Liver (tissue), 9 donors: Measurements from ENCODE around the gene FRS2. TPM values are rescaled to one million over a fixed set of nuclear protein-coding genes. Genes with fewer than 3 reads are reported as not detected.

ENCODE experiments used
- DNase-seq: peaks from one replicate; pipeline ENCODE4 v3.0.0-alpha.2; 2017; ENCODE audit warnings: low spot score
- H3K27ac ChIP-seq, 2 donors: one replicate each; pipeline ENCODE4 v1.7.0; 2013; ENCODE audit warnings: inconsistent platforms in 2 of 2, low read length in 2 of 2, control low read depth in 1 of 2, low read depth in 1 of 2, mild to moderate bottlenecking in 1 of 2
- H3K27me3 ChIP-seq, 4 donors: one replicate each; pipeline versions ENCODE4 v1.6.1 to v1.7.0; 2013; ENCODE audit warnings: low read length in 3 of 4, inconsistent platforms in 1 of 4, mild to moderate bottlenecking in 1 of 4, moderate library complexity in 1 of 4; ENCODE audit not compliant: control insufficient read depth in 4 of 4, insufficient read depth in 4 of 4
- H3K36me3 ChIP-seq, 4 donors: one replicate each; pipeline versions ENCODE4 v1.6.1 to v1.7.0; 2013; ENCODE audit warnings: low read length in 3 of 4, mild to moderate bottlenecking in 3 of 4, low read depth in 1 of 4, moderate library complexity in 1 of 4; ENCODE audit not compliant: control insufficient read depth in 4 of 4, insufficient read depth in 3 of 4
- H3K4me1 ChIP-seq, 4 donors: one replicate each; pipeline versions ENCODE4 v1.6.1 to v1.7.0; 2013; ENCODE audit warnings: low read length in 3 of 4, mild to moderate bottlenecking in 3 of 4, moderate library complexity in 1 of 4; ENCODE audit not compliant: control insufficient read depth in 4 of 4, insufficient read depth in 4 of 4
- H3K4me3 ChIP-seq, 3 donors: one replicate each; pipeline versions ENCODE4 v1.6.1 to v1.7.0; 2013; ENCODE audit warnings: low read length in 3 of 3, control low read depth in 1 of 3, low read depth in 1 of 3, mild to moderate bottlenecking in 1 of 3
- H3K9ac ChIP-seq, 2 donors: one replicate each; pipeline ENCODE4 v1.7.0; 2013; ENCODE audit warnings: low read length in 2 of 2, mild to moderate bottlenecking in 2 of 2, moderate library complexity in 2 of 2, control low read depth in 1 of 2, low read depth in 1 of 2
- H3K9me3 ChIP-seq, 4 donors: one replicate each; pipeline versions ENCODE4 v1.6.1 to v1.7.0; 2013; ENCODE audit warnings: low read length in 3 of 4; ENCODE audit not compliant: control insufficient read depth in 4 of 4
- ATF3 ChIP-seq: IDR thresholded peaks from 2 replicates; pipeline ENCODE4 v1.6.1; 2016; ENCODE audit warnings: antibody characterized with exemption
- CTCF ChIP-seq: fragments of 150-350 bp; IDR thresholded peaks from 2 replicates; pipeline ENCODE4 v1.5.1; 2017; ENCODE audit warnings: improper control_type of control experiment, low read depth, low read length; ENCODE audit not compliant: missing input control
- EGR1 ChIP-seq, 2 donors: IDR thresholded peaks; 2 replicates each; pipeline ENCODE4 v1.6.1; 2016 to 2018; ENCODE audit warnings: antibody characterized with exemption in 2 of 2, low read depth in 2 of 2
- FOXA1 ChIP-seq: IDR thresholded peaks from 2 replicates; pipeline ENCODE4 v1.6.1; 2016; ENCODE audit warnings: antibody characterized with exemption
- FOXA2 ChIP-seq: IDR thresholded peaks from 2 replicates; pipeline ENCODE4 v1.6.1; 2016; ENCODE audit warnings: antibody characterized with exemption
- GABPA ChIP-seq, 2 donors: IDR thresholded peaks in 1 of 2; conservative IDR thresholded peaks in 1 of 2; 2 replicates each; pipeline ENCODE4 v1.6.1; 2016; ENCODE audit warnings: antibody characterized with exemption in 2 of 2, mild to moderate bottlenecking in 1 of 2, moderate library complexity in 1 of 2
- HNF4A ChIP-seq, 2 donors: conservative IDR thresholded peaks; 2 replicates each; pipeline ENCODE4 v1.6.1; 2016; ENCODE audit warnings: antibody characterized with exemption in 2 of 2, mild to moderate bottlenecking in 2 of 2
- HNF4G ChIP-seq: IDR thresholded peaks from 2 replicates; pipeline ENCODE4 v1.6.1; 2016; ENCODE audit warnings: antibody characterized with exemption
- JUND ChIP-seq, 2 donors: IDR thresholded peaks; 2 replicates each; pipeline ENCODE4 v1.6.1; 2016; ENCODE audit warnings: antibody characterized with exemption in 2 of 2
- MAX ChIP-seq: IDR thresholded peaks from 2 replicates; pipeline ENCODE4 v1.6.1; 2016; ENCODE audit warnings: antibody characterized with exemption
- NR2F2 ChIP-seq: IDR thresholded peaks from 2 replicates; pipeline ENCODE4 v1.6.1; 2016; ENCODE audit warnings: antibody characterized with exemption
- RAD21 ChIP-seq, 2 donors: IDR thresholded peaks; 2 replicates each; pipeline ENCODE4 v1.6.1; 2016; ENCODE audit warnings: antibody characterized with exemption in 2 of 2, mild to moderate bottlenecking in 2 of 2
- REST ChIP-seq: IDR thresholded peaks from 2 replicates; pipeline ENCODE4 v1.6.1; 2016; ENCODE audit warnings: antibody characterized with exemption, mild to moderate bottlenecking
- RXRA ChIP-seq, 2 donors: IDR thresholded peaks; 2 replicates each; pipeline ENCODE4 v1.6.1; 2017 to 2018; ENCODE audit warnings: antibody characterized with exemption in 2 of 2, mild to moderate bottlenecking in 1 of 2
- SP1 ChIP-seq: IDR thresholded peaks from 2 replicates; pipeline ENCODE4 v1.6.1; 2018; ENCODE audit warnings: antibody characterized with exemption, mild to moderate bottlenecking
- TAF1 ChIP-seq: conservative IDR thresholded peaks from 2 replicates; pipeline ENCODE4 v1.6.1; 2016; ENCODE audit warnings: antibody characterized with exemption, mild to moderate bottlenecking
- YY1 ChIP-seq: IDR thresholded peaks from 2 replicates; pipeline ENCODE4 v1.6.1; 2016; ENCODE audit warnings: antibody characterized with exemption, mild to moderate bottlenecking
- WGBS: extraction: QIAGEN DNeasy Blood & Tissue Kit; methylation state at CpG from one replicate; pipeline ENCODE4 v1.1.7; 2013; 5-methylcytosine and 5-hydroxymethylcytosine counted together
- polyA plus RNA-seq, 2 donors: library from polyadenylated mRNA; stranded (reverse) in 1 of 2; unstranded in 1 of 2; fragments of 200-250 nt in 1 of 2; fragments of >200 nt in 1 of 2; fragmentation: Nextera tagmentation in 1 of 2; extraction: Ambion mirVana in 1 of 2; gene quantifications; one replicate each; pipeline versions ENCODE4 v1.2.1 to v1.2.3, GENCODE V29; 2013 to 2015
- total RNA-seq, 2 donors: library from RNA; depleted of rRNA; stranded (reverse); fragments of >200 nt; gene quantifications; one replicate each; pipeline ENCODE4 v1.2.3, GENCODE V29; 2014
- TF ChIP-seq, protein P1 (sequence below): IDR thresholded peaks from 2 replicates; pipeline ENCODE4 v1.6.1; 2016; ENCODE audit warnings: antibody characterized with exemption
- donor health status: healthy.
- donor health status: healthy.
- donor health status: healthy.
- donor health status: healthy.
- donor health status: healthy.

Gene FRS2
- total and polyA plus RNA-seq, 4 donors = 7.0 to 24.0 (median 21.9) TPM

- no peak overlapping the region for H3K9ac ChIP-seq
- DNase-seq = no peak
- H3K9me3 ChIP-seq = no peaks in the 10 kb centered on the region
- no peaks in the 10 kb centered on the region for H3K36me3 ChIP-seq
- H3K4me1 ChIP-seq = peaks cover 0 to 5% (median 0%) of the 10 kb centered on the region in 4 donors
- H3K27ac ChIP-seq = no peak overlapping the region
- TF ChIP-seq FOXA2 (no peak), HNF4A (conservative IDR thresholded peaks at IDR 0.05) (no peak), CTCF (no peak), GABPA (IDR thresholded peaks at IDR 0.05 in 1 of 2, conservative IDR thresholded peaks at IDR 0.05 in 1 of 2) (no peak), RAD21 (IDR thresholded peaks at IDR 0.05) (no peak), SP1 (no peak), TAF1 (no peak), REST (no peak), YY1 (no peak), FOXA1 (no peak), MAX (no peak), NR2F2 (no peak), HNF4G (no peak), EGR1 (IDR thresholded peaks at IDR 0.05; ENCODE audit: low read depth in 2 of 2) (no peak), JUND (IDR thresholded peaks at IDR 0.05) (no peak), RXRA (IDR thresholded peaks at IDR 0.05) (no peak), ATF3 (no peak)
- TF ChIP-seq, protein P1, sequence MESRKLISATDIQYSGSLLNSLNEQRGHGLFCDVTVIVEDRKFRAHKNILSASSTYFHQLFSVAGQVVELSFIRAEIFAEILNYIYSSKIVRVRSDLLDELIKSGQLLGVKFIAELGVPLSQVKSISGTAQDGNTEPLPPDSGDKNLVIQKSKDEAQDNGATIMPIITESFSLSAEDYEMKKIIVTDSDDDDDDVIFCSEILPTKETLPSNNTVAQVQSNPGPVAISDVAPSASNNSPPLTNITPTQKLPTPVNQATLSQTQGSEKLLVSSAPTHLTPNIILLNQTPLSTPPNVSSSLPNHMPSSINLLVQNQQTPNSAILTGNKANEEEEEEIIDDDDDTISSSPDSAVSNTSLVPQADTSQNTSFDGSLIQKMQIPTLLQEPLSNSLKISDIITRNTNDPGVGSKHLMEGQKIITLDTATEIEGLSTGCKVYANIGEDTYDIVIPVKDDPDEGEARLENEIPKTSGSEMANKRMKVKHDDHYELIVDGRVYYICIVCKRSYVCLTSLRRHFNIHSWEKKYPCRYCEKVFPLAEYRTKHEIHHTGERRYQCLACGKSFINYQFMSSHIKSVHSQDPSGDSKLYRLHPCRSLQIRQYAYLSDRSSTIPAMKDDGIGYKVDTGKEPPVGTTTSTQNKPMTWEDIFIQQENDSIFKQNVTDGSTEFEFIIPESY = no peak
- H3K4me3 ChIP-seq = no peak overlapping the region
- H3K27me3 ChIP-seq = no peaks in the 10 kb centered on the region
- WGBS = 96% methylated on average over 7 of the region's 7 CpGs
These were observed 49.7 kb downstream of the FRS2 start for GRCh38 chr12:69519871-69520270.
